Esophagus muscularis mucosa (tissue), 4 donors: Measurements from ENCODE around the gene ARHGEF7. TPM values are rescaled to one million over a fixed set of nuclear protein-coding genes. Genes with fewer than 3 reads are reported as not detected.

Experiments used
- DNase-seq: peaks from one replicate; pipeline ENCODE4 v3.0.0-alpha.2; 2017; ENCODE audit errors: extremely low spot score
- H3K27ac ChIP-seq, 4 donors: fragments of 200-600 bp; sonication (generic); replicated peaks in 1 of 4; 1 replicate in 3 of 4; 2 replicates in 1 of 4; pipeline ENCODE4 v1.5.1; 2016 to 2019; ENCODE audit warnings: mild to moderate bottlenecking in 1 of 4
- H3K27me3 ChIP-seq, 4 donors: fragments of 200-600 bp; sonication (generic); one replicate each; pipeline versions ENCODE4 v1.5.1 to v1.6.0; 2016 to 2019
- H3K36me3 ChIP-seq, 4 donors: fragments of 200-600 bp; sonication (generic); one replicate each; pipeline ENCODE4 v1.5.1; 2016 to 2019
- H3K4me1 ChIP-seq, 4 donors: fragments of 200-600 bp; sonication (generic); one replicate each; pipeline ENCODE4 v1.5.1; 2016 to 2019
- H3K4me3 ChIP-seq, 4 donors: fragments of 200-600 bp; sonication (generic); 1 replicate in 2 of 4; 2 replicates in 2 of 4; pipeline ENCODE4 v1.5.1; 2016 to 2019; ENCODE audit warnings: mild to moderate bottlenecking in 4 of 4, moderate library complexity in 1 of 4
- H3K9me3 ChIP-seq, 4 donors: fragments of 200-600 bp; sonication (generic); 1 replicate in 3 of 4; 2 replicates in 1 of 4; pipeline ENCODE4 v1.5.1; 2016 to 2019
- EP300 ChIP-seq: sonication (generic); formaldehyde crosslinking; IDR thresholded peaks from one replicate; pipeline ENCODE4 v1.6.1; 2017; ENCODE audit warnings: antibody characterized with exemption
- POLR2A ChIP-seq: fragments of 450-650 bp; IDR thresholded peaks from one replicate; pipeline ENCODE4 v1.6.1; 2017; ENCODE audit warnings: antibody characterized with exemption, moderate library complexity, mild to moderate bottlenecking, low read depth
- POLR2AphosphoS5 ChIP-seq, 2 donors: sonication (generic); formaldehyde crosslinking; IDR thresholded peaks; one replicate each; pipeline ENCODE4 v1.6.1; 2017; ENCODE audit warnings: antibody characterized with exemption in 2 of 2
- WGBS: methylation state at CpG from one replicate; pipeline ENCODE4 v1.1.5; 2018; 5-methylcytosine and 5-hydroxymethylcytosine counted together
- intact Hi-C: fragments of 100-400 bp; cut with DNase I; formaldehyde crosslinking; loops from one replicate; pipeline ENCODE4 v1.15.1; 2023
- total RNA-seq, 4 donors: library from RNA; depleted of rRNA; stranded (reverse); fragments of >200 nt; gene quantifications; one replicate each; pipeline versions ENCODE4 v1.1.0 to v1.2.1, GENCODE V29; 2016
- TF ChIP-seq, protein P1 (sequence below), 3 experiments: fragments of 200-600 bp in 2 of 3; fragments of 450-650 bp in 1 of 3; sonication (generic) in 2 of 3; IDR thresholded peaks; one replicate each; pipeline ENCODE4 v1.5.1; 2017 to 2019; ENCODE audit warnings: antibody characterized with exemption in 3 of 3, mild to moderate bottlenecking in 2 of 3, moderate library complexity in 1 of 3

ARHGEF7 gene
- total RNA-seq, 4 donors from 2014 or later, result 36.0 to 53.6 (median 45.1) TPM

DNA sequence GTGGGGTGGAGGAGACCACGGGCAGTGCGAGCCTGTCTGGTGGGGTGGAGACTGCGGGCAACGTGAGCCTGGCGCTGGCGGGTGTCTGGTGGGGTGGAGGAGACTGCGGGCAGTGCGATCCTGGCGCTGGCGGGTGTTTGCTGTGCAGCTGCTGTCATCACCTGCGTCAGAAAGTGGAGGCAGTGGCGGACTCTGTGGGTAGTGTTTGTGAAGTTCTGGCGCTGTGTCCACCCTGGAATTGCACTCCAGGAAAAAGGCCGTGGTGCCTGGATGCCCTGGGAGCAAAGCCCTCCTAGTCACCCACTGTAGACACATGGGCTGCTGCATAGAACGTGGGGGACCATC lies 211.5 kb downstream of the ARHGEF7 start:
- peaks cover 0 to 4% (median 0%) of the 10 kb centered on the region in 4 donors for H3K27me3 ChIP-seq
- 89% methylated on average over 14 of the region's 15 CpGs for WGBS
- DNase-seq, result no peak

DNA sequence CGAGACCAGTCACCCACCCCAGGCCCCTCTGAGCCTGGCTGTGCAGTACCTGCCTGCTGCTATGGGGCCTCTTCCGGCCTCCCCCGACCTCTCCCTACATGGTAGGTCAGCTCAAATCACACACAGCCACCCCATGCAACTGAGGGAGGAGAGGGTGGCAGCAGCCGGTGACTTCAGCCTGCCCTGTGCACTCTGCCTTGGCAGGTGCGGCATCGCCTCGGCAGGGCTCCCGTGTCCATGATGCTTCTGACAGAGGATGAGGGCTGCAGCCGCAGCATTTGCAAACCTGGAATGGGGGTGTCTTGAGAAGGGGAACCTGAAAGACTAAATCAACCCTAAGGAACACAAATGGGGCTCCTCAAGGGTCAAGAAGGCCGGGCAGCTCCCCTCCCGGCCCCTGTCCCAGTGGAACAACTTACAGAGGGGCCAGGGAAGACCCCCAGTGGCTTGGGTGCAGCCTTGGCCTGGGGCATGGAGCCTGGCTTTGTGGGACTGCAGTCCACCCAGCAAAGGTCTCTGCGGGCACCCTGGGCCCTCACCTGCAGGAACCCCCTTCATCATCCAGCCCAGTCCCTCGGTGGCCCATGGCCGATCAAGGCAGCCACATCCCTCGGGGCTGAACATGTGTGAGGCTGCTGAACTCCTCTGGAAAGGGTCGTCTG lies 212.0 kb downstream of the ARHGEF7 start:
- Histone ChIP-seq H3K9me3 (no peaks in the 10 kb centered on the region), H3K27ac (no peak overlapping the region), H3K4me1 (no peaks in the 10 kb centered on the region), H3K27me3 (peaks cover 0 to 4% (median 0%) of the 10 kb centered on the region in 4 donors), H3K36me3 (no peaks in the 10 kb centered on the region), H3K4me3 (no peak overlapping the region)
- intact Hi-C loops, result no loop called here
- 85% methylated on average over 8 of the region's 16 CpGs for WGBS
- no peak for DNase-seq
- TF ChIP-seq EP300, result no peak
- TF ChIP-seq POLR2A, result no peak
- TF ChIP-seq POLR2AphosphoS5 (IDR thresholded peaks at IDR 0.05), result no peak
- TF ChIP-seq, protein P1, sequence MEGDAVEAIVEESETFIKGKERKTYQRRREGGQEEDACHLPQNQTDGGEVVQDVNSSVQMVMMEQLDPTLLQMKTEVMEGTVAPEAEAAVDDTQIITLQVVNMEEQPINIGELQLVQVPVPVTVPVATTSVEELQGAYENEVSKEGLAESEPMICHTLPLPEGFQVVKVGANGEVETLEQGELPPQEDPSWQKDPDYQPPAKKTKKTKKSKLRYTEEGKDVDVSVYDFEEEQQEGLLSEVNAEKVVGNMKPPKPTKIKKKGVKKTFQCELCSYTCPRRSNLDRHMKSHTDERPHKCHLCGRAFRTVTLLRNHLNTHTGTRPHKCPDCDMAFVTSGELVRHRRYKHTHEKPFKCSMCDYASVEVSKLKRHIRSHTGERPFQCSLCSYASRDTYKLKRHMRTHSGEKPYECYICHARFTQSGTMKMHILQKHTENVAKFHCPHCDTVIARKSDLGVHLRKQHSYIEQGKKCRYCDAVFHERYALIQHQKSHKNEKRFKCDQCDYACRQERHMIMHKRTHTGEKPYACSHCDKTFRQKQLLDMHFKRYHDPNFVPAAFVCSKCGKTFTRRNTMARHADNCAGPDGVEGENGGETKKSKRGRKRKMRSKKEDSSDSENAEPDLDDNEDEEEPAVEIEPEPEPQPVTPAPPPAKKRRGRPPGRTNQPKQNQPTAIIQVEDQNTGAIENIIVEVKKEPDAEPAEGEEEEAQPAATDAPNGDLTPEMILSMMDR (IDR thresholded peaks at IDR 0.05), result no peak

More for the DNA sequence above, 211.5 kb downstream of the ARHGEF7 start:
- no peaks in the 10 kb centered on the region for H3K36me3 ChIP-seq
- no peak overlapping the region for H3K4me3 ChIP-seq
- H3K9me3 ChIP-seq, result no peaks in the 10 kb centered on the region
- no peaks in the 10 kb centered on the region for H3K4me1 ChIP-seq
- intact Hi-C loops, result no loop called here
- no peak overlapping the region for H3K27ac ChIP-seq
- TF ChIP-seq, protein P1 (IDR thresholded peaks at IDR 0.05), result no peak
- no peak for TF ChIP-seq EP300
- TF ChIP-seq POLR2AphosphoS5 (IDR thresholded peaks at IDR 0.05), result no peak
- TF ChIP-seq POLR2A, result no peak

DNA sequence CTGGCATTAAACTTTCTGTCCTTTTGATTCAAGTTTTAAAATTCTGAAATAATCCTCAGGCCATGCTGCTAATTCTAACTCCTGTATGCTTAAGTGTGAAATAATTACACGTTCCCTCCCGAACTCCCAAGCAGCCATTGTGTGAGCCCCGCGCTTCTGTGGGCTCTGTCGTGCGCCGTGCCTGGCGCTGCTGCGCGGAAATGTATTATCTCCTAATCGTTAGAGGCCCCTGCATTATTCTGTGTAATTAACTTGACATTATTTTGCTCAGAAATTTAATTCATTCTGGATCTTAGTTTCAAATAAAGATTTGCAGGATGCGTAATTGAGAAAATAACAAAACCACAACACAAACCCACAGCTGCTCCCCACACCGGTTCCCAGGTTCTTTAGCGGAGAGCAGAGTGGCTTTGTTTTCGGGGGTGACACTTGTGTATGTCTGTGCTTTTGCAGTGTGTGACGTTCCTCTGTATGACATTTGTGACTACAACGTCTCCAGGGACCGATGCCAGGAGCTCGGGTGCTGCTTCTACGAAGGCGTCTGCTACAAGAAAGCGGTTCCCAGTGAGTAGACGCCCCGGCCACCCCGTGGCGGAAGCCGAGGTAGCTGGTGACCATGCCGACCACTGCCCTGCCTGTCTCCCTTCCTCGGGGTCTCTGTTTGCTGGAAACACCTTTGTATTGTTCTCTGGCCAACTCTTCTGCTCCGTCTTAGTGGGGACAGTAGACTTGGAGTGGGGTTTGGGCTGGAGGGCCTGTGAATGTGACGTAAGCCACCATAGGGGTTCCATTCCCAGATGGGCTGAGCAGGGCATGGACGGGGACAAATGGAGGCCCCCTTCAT lies 212.8 kb downstream of the ARHGEF7 start:
- WGBS, result 91% methylated on average over 31 of the region's 32 CpGs
- Histone ChIP-seq H3K27ac (no peak overlapping the region), H3K9me3 (no peaks in the 10 kb centered on the region), H3K27me3 (peaks cover 0 to 4% (median 0%) of the 10 kb centered on the region in 4 donors), H3K4me3 (no peak overlapping the region), H3K36me3 (no peaks in the 10 kb centered on the region), H3K4me1 (no peaks in the 10 kb centered on the region)
- no peak for TF ChIP-seq EP300
- DNase-seq, result peak; percentile 89
- intact Hi-C loops, result no loop called here

DNA sequence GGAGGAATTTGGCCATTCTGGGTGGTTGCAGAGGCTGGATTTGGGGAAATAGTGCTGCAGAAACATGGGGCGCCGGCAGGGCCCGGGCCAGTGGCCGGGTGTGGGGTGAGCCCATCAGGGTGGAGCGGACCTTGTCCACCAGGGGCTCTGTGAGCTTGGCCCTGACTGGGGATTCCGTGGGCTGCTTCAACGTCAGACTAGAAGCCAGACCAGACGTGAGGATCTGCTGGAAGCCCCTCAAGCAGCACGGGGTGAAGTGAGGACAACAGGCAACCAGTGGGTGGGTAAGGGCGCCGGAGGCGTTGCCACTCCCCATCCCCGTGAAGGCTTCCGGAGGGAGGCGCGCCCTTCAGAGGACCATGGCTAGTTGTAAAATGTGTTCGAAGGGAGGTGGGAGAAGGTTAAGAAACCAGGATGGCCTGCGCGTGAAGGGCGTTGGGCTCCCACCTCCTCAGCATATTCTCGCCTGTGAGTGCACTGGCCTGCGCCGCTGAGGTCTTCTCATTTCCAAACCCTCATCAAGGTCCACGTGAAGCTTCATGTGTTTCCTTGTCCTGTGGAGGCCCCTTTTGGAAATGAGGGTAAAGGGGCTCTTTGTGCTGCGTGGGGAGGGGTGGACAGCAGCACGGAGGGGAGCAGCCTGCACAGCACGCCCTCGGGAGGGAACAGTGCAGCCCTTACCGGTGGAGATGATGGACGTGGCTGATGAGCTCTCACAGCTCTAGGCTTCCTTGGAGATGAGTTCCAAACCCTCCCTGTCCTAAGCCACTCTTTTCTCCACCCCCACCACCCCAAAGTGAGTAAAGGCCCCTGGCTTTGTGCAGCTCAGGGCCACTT lies 213.7 kb downstream of the ARHGEF7 start:
- Histone ChIP-seq H3K27ac (no peak overlapping the region), H3K4me1 (no peaks in the 10 kb centered on the region), H3K36me3 (no peaks in the 10 kb centered on the region), H3K27me3 (peaks cover 0 to 4% (median 0%) of the 10 kb centered on the region in 4 donors), H3K9me3 (no peaks in the 10 kb centered on the region), H3K4me3 (no peak overlapping the region)
- TF ChIP-seq, protein P1 (IDR thresholded peaks at IDR 0.05), result no peak
- TF ChIP-seq EP300 (no peak), POLR2A (no peak), POLR2AphosphoS5 (IDR thresholded peaks at IDR 0.05) (no peak)
- 90% methylated on average over 26 of the region's 30 CpGs for WGBS
- intact Hi-C loops, result no loop called here
- no peak for DNase-seq

DNA sequence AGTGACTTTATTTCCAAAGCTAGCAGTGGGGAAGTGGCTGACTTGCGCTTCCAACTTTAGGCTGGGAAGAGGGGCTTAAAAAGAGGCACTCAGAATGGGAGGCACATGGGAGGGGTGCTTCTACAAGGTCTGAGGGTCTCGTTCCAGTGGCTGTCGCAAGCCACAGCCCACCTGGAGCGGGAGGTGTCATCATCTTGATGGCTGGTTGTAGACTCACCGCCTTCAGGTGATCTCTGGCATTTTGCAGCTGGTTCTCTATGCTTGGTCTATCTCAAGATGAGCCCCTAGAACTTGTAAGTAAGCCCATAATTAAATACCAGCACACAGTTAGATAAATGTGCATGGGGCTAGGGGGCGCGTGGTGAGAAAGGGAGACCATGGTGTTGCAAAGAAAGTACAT lies 214.5 kb downstream of the ARHGEF7 start:
- no peak for DNase-seq
- no peak overlapping the region for H3K27ac ChIP-seq
- no peak for TF ChIP-seq EP300
- no peak for TF ChIP-seq POLR2AphosphoS5 (IDR thresholded peaks at IDR 0.05)
- TF ChIP-seq, protein P1 (IDR thresholded peaks at IDR 0.05), result no peak
- TF ChIP-seq POLR2A, result no peak
- H3K4me3 ChIP-seq, result no peak overlapping the region
- no peaks in the 10 kb centered on the region for H3K36me3 ChIP-seq
- WGBS, result 80% methylated on average over 7 of the region's 7 CpGs
- no peaks in the 10 kb centered on the region for H3K9me3 ChIP-seq
- H3K4me1 ChIP-seq, result no peaks in the 10 kb centered on the region
- intact Hi-C loops, result no loop called here
- H3K27me3 ChIP-seq, result no peaks in the 10 kb centered on the region
